Coronary artery (tissue), 2 donors: ENCODE measurements around the gene RSAD1.

Source experiments
- DNase-seq: peaks from one replicate; pipeline ENCODE4 v3.0.0-alpha.2; 2017; ENCODE audit warnings: low spot score
- H3K27ac ChIP-seq, 2 donors: fragments of 200-600 bp; sonication (generic); one replicate each; pipeline ENCODE4 v1.5.1; 2016 to 2019
- H3K4me3 ChIP-seq: fragments of 200-600 bp; sonication (generic); 2 replicates; pipeline ENCODE4 v1.5.1; 2016; ENCODE audit warnings: mild to moderate bottlenecking, moderate library complexity
- CTCF ChIP-seq: fragments of 200-600 bp; sonication (generic); IDR thresholded peaks from one replicate; pipeline ENCODE4 v1.5.1; 2019; ENCODE audit warnings: antibody characterized with exemption

The RSAD1 gene

GRCh38 chr17:50458701-50459676, 19.7 kb upstream of the RSAD1 start:
- DNase-seq: no peak
- Histone ChIP-seq H3K27ac (no peak overlapping the region), H3K4me3 (no peak overlapping the region)
- TF ChIP-seq CTCF: no peak

- H3K4me3 ChIP-seq: no peak overlapping the region
- TF ChIP-seq CTCF: no peak
- no peak for DNase-seq
- no peak overlapping the region for H3K27ac ChIP-seq
Measured at GRCh38 chr17:50459756-50460155, 18.9 kb upstream of the RSAD1 start.

GRCh38 chr17:50460831-50461526, 17.7 kb upstream of the RSAD1 start:
- no peak for TF ChIP-seq CTCF
- no peak overlapping the region for H3K4me3 ChIP-seq
- H3K27ac ChIP-seq: no peak overlapping the region
- no peak for DNase-seq

- Histone ChIP-seq H3K4me3 (no peak overlapping the region), H3K27ac (no peak overlapping the region)
- no peak for DNase-seq
- TF ChIP-seq CTCF: no peak
Measured at GRCh38 chr17:50461550-50462132, 17.0 kb upstream of the RSAD1 start.

GRCh38 chr17:50462446-50462845, 16.2 kb upstream of the RSAD1 start:
- no peak overlapping the region for H3K4me3 ChIP-seq
- H3K27ac ChIP-seq: no peak overlapping the region
- TF ChIP-seq CTCF: no peak
- no peak for DNase-seq

GRCh38 chr17:50464121-50464520, 14.5 kb upstream of the RSAD1 start:
- TF ChIP-seq CTCF: no peak
- Histone ChIP-seq H3K4me3 (no peak overlapping the region), H3K27ac (no peak overlapping the region)
- DNase-seq: no peak
